Activated B cell treated with CpG ODN at 0.5 μM for 24 hours (primary cell): ENCODE data around the gene UTS2B. TPM values are rescaled to one million over a fixed set of nuclear protein-coding genes. Genes with fewer than 3 reads are reported as not detected.

ENCODE experiments used
- ATAC-seq: fragments of 200-7000 bp; cut with Tn5 transposase; one replicate; pipeline ENCODE4 v1.10.0; 2021; ENCODE audit warnings: low read depth, mild to moderate bottlenecking, moderate library complexity
- CTCF ChIA-PET: fragments of 350-600 bp; sonication (Branson Sonifier 250); formaldehyde crosslinking; loops from one replicate; lab custom pipeline; 2021; ENCODE audit warnings: antibody characterized with exemption; lab: Charles Lee
- POLR2A ChIA-PET: fragments of 350-600 bp; sonication (Branson Sonifier 250); formaldehyde crosslinking; loops from one replicate; lab custom pipeline; 2021; ENCODE audit warnings: antibody characterized with exemption; lab: Charles Lee
- DNase-seq: peaks from one replicate; pipeline ENCODE4 v3.0.0; 2022
- H3K27ac Mint-ChIP-seq: one replicate; pipeline ENCODE4 v1.8.0; 2020; ENCODE audit warnings: mixed read lengths
- H3K27me3 Mint-ChIP-seq: one replicate; pipeline ENCODE4 v1.8.0; 2021; ENCODE audit warnings: mixed read lengths
- H3K36me3 Mint-ChIP-seq: one replicate; pipeline ENCODE4 v1.8.0; 2021; ENCODE audit warnings: low read depth, mixed read lengths
- H3K4me1 Mint-ChIP-seq: one replicate; pipeline ENCODE4 v1.8.0; 2021; ENCODE audit warnings: mixed read lengths
- H3K4me3 Mint-ChIP-seq: one replicate; pipeline ENCODE4 v1.8.0; 2020; ENCODE audit warnings: mild to moderate bottlenecking, mixed read lengths
- H3K9me3 Mint-ChIP-seq: one replicate; pipeline ENCODE4 v1.8.0; 2020; ENCODE audit warnings: mixed read lengths
- CTCF ChIP-seq: fragments of 200-600 bp; IDR thresholded peaks from one replicate; pipeline ENCODE4 v1.8.0; 2022; ENCODE audit warnings: antibody characterized with exemption, mild to moderate bottlenecking
- intact Hi-C: fragments of 100-400 bp; cut with micrococcal nuclease; formaldehyde crosslinking; loops from one replicate; pipeline ENCODE4 v1.15.1; 2024
- total RNA-seq: library from RNA; stranded (reverse); gene quantifications from 2 replicates; pipeline ENCODE4 v1.2.3, GENCODE V29; 2022

Gene UTS2B
- total RNA-seq, 1 donor from 2014 or later = 2.1 TPM

GRCh38 chr3:191330530-191331048 is 263 bp upstream of the UTS2B start:
- ChIA-PET CTCF (interaction anchor here (0.7 to 2.4 kb wide), 3 partner anchors 38 to 87 kb away, joined by 3 to 11 read pairs (median 7); no protein-coding TSS in a partner anchor), POLR2A (interaction anchor here (0.6 to 3.7 kb wide), 12 partner anchors 25 to 86 kb away, joined by 3 to 33 read pairs (median 4); no protein-coding TSS in a partner anchor)
- Mint-ChIP-seq H3K4me1 (peaks cover 69% of the 10 kb centered on the region), H3K36me3 (peaks cover 19% of the 10 kb centered on the region), H3K27me3 (no peaks in the 10 kb centered on the region), H3K4me3 (peak overlapping the region; percentile 93), H3K9me3 (no peaks in the 10 kb centered on the region), H3K27ac (peak overlapping the region; percentile 91)
- intact Hi-C loops = loop anchor here (1.0 to 5.0 kb wide), 2 partner anchors 25 to 42 kb away; no protein-coding TSS in a partner anchor
- no peak for TF ChIP-seq CTCF
- DNase-seq = no peak
- ATAC-seq = no peak

- peak within 1 kb of the TSS; percentile 93 for H3K4me3 Mint-ChIP-seq
- DNase-seq = peak; percentile 70
- intact Hi-C loops = loop anchor here (1.0 to 2.0 kb wide), 4 partner anchors 28 to 83 kb away; no protein-coding TSS in a partner anchor
- TF ChIP-seq CTCF = no peak
- H3K27me3 Mint-ChIP-seq = no peaks in the 10 kb centered on the region
- H3K36me3 Mint-ChIP-seq = peaks cover 19% of the 10 kb centered on the region
- no peaks in the 10 kb centered on the region for H3K9me3 Mint-ChIP-seq
- H3K27ac Mint-ChIP-seq = peak within 1 kb of the TSS; percentile 91
- peak; percentile 75 for ATAC-seq
- ChIA-PET CTCF (interaction anchor here (1.5 kb wide), 1 partner anchor 84 kb away, joined by 7 read pairs; no protein-coding TSS in a partner anchor), POLR2A (interaction anchor here (0.6 to 3.7 kb wide), 20 partner anchors 10 to 91 kb away, joined by 3 to 33 read pairs (median 4); no protein-coding TSS in a partner anchor)
- H3K4me1 Mint-ChIP-seq = peaks cover 54% of the 10 kb centered on the region
These were observed 1.2 kb downstream of the UTS2B start, which contains the start of gene CCDC50 for GRCh38 chr3:191328962-191329653. Gene CCDC50 (plus strand): TSS chr3:191329394. CDS start chr3:191329675, 281 bp downstream.

- CTCF ChIA-PET = no interaction called here
- no peaks in the 10 kb centered on the region for H3K27me3 Mint-ChIP-seq
These were observed 1.9 kb downstream of the UTS2B start for GRCh38 chr3:191328383-191328961.

GRCh38 chr3:191327526-191327925 is 2.8 kb downstream of the UTS2B start:
- H3K27ac Mint-ChIP-seq = peak overlapping the region; percentile 73

More at GRCh38 chr3:191328383-191328961, 1.9 kb downstream of the UTS2B start:
- Mint-ChIP-seq H3K27ac (peak overlapping the region; percentile 73), H3K36me3 (peaks cover 19% of the 10 kb centered on the region), H3K9me3 (no peaks in the 10 kb centered on the region), H3K4me3 (peak overlapping the region; percentile 56), H3K4me1 (peaks cover 49% of the 10 kb centered on the region)
- no peak for DNase-seq
- POLR2A ChIA-PET = interaction anchor here (0.6 to 3.7 kb wide), 19 partner anchors 10 to 91 kb away, joined by 3 to 33 read pairs (median 4); no protein-coding TSS in a partner anchor
- intact Hi-C loops = loop anchor here (2.0 kb wide), 1 partner anchor 60 kb away; no protein-coding TSS in a partner anchor
- no peak for TF ChIP-seq CTCF
- peak; percentile 26 for ATAC-seq

More at GRCh38 chr3:191327526-191327925, 2.8 kb downstream of the UTS2B start:
- POLR2A ChIA-PET = interaction anchor here (1.7 to 3.7 kb wide), 3 partner anchors 9 to 36 kb away, joined by 5 to 33 read pairs (median 16); no protein-coding TSS in a partner anchor
- H3K4me1 Mint-ChIP-seq = peaks cover 39% of the 10 kb centered on the region
- no peaks in the 10 kb centered on the region for H3K9me3 Mint-ChIP-seq
- intact Hi-C loops = no loop called here
- ATAC-seq (no peak), DNase-seq (no peak)
- TF ChIP-seq CTCF = no peak
- H3K4me3 Mint-ChIP-seq = no peak overlapping the region
- CTCF ChIA-PET = no interaction called here
- peaks cover 15% of the 10 kb centered on the region for H3K36me3 Mint-ChIP-seq
- no peaks in the 10 kb centered on the region for H3K27me3 Mint-ChIP-seq
